GM19351 (cell line): ENCODE measurements around the gene CYP11A1.

ENCODE experiments used
- ATAC-seq: cut with Tn5 transposase; IDR thresholded peaks from one replicate; pipeline ENCODE4 v1.9.1; 2021; ENCODE audit warnings: mild to moderate bottlenecking, moderate library complexity; ENCODE audit not compliant: unreplicated experiment

CYP11A1 gene

GRCh38 chr15:74389241-74390048 lies 22.0 kb upstream of the CYP11A1 start:
- ATAC-seq = no peak

- no peak for ATAC-seq
Measured at GRCh38 chr15:74388363-74388951, 21.0 kb upstream of the CYP11A1 start.

GRCh38 chr15:74387621-74388362 lies 20.3 kb upstream of the CYP11A1 start:
- no peak for ATAC-seq

GRCh38 chr15:74387141-74387541 lies 19.7 kb upstream of the CYP11A1 start:
- no peak for ATAC-seq

- ATAC-seq = no peak
Measured at GRCh38 chr15:74386496-74387140, 19.2 kb upstream of the CYP11A1 start.

GRCh38 chr15:74385733-74386132 lies 18.3 kb upstream of the CYP11A1 start:
- ATAC-seq = no peak

- peak; percentile 63 for ATAC-seq
Measured at GRCh38 chr15:74384881-74385643, 17.6 kb upstream of the CYP11A1 start.

- ATAC-seq = no peak
Measured at GRCh38 chr15:74384566-74384880, 17.1 kb upstream of the CYP11A1 start.

GRCh38 chr15:74383695-74384565 lies 16.5 kb upstream of the CYP11A1 start:
- ATAC-seq = peak; percentile 57

GRCh38 chr15:74383286-74383685 lies 15.8 kb upstream of the CYP11A1 start:
- ATAC-seq = no peak

GRCh38 chr15:74382004-74382816 lies 14.8 kb upstream of the CYP11A1 start:
- no peak for ATAC-seq

- ATAC-seq = no peak
Measured at GRCh38 chr15:74381481-74381880, 14.0 kb upstream of the CYP11A1 start.

GRCh38 chr15:74381190-74381453 lies 13.7 kb upstream of the CYP11A1 start:
- no peak for ATAC-seq

GRCh38 chr15:74380361-74381189 lies 13.1 kb upstream of the CYP11A1 start:
- no peak for ATAC-seq

GRCh38 chr15:74378848-74379247 lies 11.4 kb upstream of the CYP11A1 start:
- no peak for ATAC-seq

GRCh38 chr15:74377831-74378766 lies 10.7 kb upstream of the CYP11A1 start:
- no peak for ATAC-seq

GRCh38 chr15:74376825-74377581 lies 9.6 kb upstream of the CYP11A1 start:
- no peak for ATAC-seq
